Natural killer cell (primary cell): ENCODE results near the gene DGKB. TPM values are rescaled to one million over a fixed set of nuclear protein-coding genes. Genes with fewer than 3 reads are reported as not detected.

Source experiments
- ATAC-seq, 3 donors: fragments of 150-1000 bp in 2 of 3; fragments of 200-7000 bp in 1 of 3; cut with Tn5 transposase; 1 replicate in 1 of 3; 2 replicates in 2 of 3; pipeline ENCODE4 v1.10.0; 2021; ENCODE audit warnings: mild to moderate bottlenecking in 2 of 3, moderate library complexity in 2 of 3
- DNase-seq, 2 donors: peaks; one replicate each; pipeline versions ENCODE4 v3.0.0 to v3.0.0-alpha.2; 2013 to 2021; ENCODE audit warnings: mixed read lengths in 1 of 2
- H3K27ac ChIP-seq: one replicate; pipeline ENCODE4 v1.5.1; 2013; ENCODE audit warnings: mild to moderate bottlenecking, low read length
- H3K27me3 ChIP-seq: one replicate; pipeline ENCODE4 v1.6.1; 2013; ENCODE audit warnings: low read length; ENCODE audit not compliant: control insufficient read depth, insufficient read depth
- H3K36me3 ChIP-seq: one replicate; pipeline ENCODE4 v1.6.1; 2013; ENCODE audit warnings: low read length; ENCODE audit not compliant: control insufficient read depth, insufficient read depth
- H3K4me1 ChIP-seq: one replicate; pipeline ENCODE4 v1.6.1; 2013; ENCODE audit warnings: low read length; ENCODE audit not compliant: control insufficient read depth, insufficient read depth
- H3K4me3 ChIP-seq: one replicate; pipeline ENCODE4 v1.5.1; 2013; ENCODE audit warnings: low read length
- H3K9me3 ChIP-seq: one replicate; pipeline ENCODE4 v1.6.1; 2013; ENCODE audit warnings: low read length; ENCODE audit not compliant: control insufficient read depth, insufficient read depth
- H3K27ac Mint-ChIP-seq, 2 donors: one replicate each; pipeline ENCODE4 v1.8.0; 2022; ENCODE audit warnings: mild to moderate bottlenecking in 2 of 2, mixed read lengths in 2 of 2, moderate library complexity in 1 of 2
- H3K27me3 Mint-ChIP-seq, 2 donors: one replicate each; pipeline ENCODE4 v1.8.0; 2022; ENCODE audit warnings: low read depth in 2 of 2, mixed read lengths in 2 of 2
- H3K36me3 Mint-ChIP-seq: one replicate; pipeline ENCODE4 v1.8.0; 2022; ENCODE audit warnings: mixed read lengths
- H3K4me1 Mint-ChIP-seq, 2 donors: one replicate each; pipeline ENCODE4 v1.8.0; 2022; ENCODE audit warnings: mixed read lengths in 2 of 2
- H3K4me3 Mint-ChIP-seq: one replicate; pipeline ENCODE4 v1.8.0; 2022; ENCODE audit warnings: mild to moderate bottlenecking, moderate library complexity, mixed read lengths
- H3K9me3 Mint-ChIP-seq, 2 donors: one replicate each; pipeline ENCODE4 v1.8.0; 2022; ENCODE audit warnings: mixed read lengths in 2 of 2
- WGBS: methylation state at CpG from one replicate; pipeline ENCODE4 v1.1.7; 2013; ENCODE audit warnings: missing lambda C conversion rate; ENCODE audit not compliant: insufficient coverage; 5-methylcytosine and 5-hydroxymethylcytosine counted together
- intact Hi-C: fragments of 100-400 bp; cut with micrococcal nuclease; formaldehyde crosslinking; loops from one replicate; pipeline ENCODE4 v1.14.2; 2022
- total RNA-seq, 4 donors: library from RNA; stranded (reverse); fragments of 120-200 nt in 1 of 4; gene quantifications; one replicate each; pipeline versions ENCODE4 v1.2.3 to v1.2.4, GENCODE V29; 2013 to 2022
- TF ChIP-seq, protein P1 (sequence below): fragments of 200-600 bp; IDR thresholded peaks from one replicate; pipeline ENCODE4 v1.8.0; 2022; ENCODE audit warnings: antibody characterized with exemption

DGKB gene
- total RNA-seq, 3 donors from 2014 or later (not counting 1 experiment from before 2014, with no cell fraction given) = not detected

DNA sequence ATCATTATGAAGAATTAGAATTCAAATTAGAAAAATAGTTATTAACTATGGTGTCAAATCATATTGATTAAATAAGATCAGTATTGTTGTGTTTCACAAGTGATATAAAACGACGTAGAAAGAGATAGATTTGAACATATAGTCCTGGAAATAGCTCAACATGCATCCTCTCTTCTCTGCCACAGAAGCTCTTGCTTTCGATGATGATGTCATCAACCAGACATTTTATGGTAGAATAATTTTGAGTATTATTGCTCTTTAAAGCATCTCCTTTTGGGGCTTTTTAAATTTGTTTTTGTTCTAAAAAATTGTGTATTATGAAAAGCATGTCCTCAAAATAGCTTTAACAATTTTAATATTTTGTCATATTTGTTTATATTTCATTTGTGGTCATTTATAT is 95.0 kb downstream of the DGKB start:
- no peaks in the 10 kb centered on the region for H3K36me3 ChIP-seq
- H3K9me3 Mint-ChIP-seq = peaks cover 7 to 10% of the 10 kb centered on the region in 2 donors
- no peaks in the 10 kb centered on the region for H3K4me1 Mint-ChIP-seq
- no peaks in the 10 kb centered on the region for H3K27me3 ChIP-seq
- 92% methylated on average over 2 of the region's 3 CpGs for WGBS
- no peaks in the 10 kb centered on the region for H3K36me3 Mint-ChIP-seq
- H3K4me1 ChIP-seq = no peaks in the 10 kb centered on the region
- H3K27ac ChIP-seq = no peak overlapping the region
- TF ChIP-seq, protein P1, sequence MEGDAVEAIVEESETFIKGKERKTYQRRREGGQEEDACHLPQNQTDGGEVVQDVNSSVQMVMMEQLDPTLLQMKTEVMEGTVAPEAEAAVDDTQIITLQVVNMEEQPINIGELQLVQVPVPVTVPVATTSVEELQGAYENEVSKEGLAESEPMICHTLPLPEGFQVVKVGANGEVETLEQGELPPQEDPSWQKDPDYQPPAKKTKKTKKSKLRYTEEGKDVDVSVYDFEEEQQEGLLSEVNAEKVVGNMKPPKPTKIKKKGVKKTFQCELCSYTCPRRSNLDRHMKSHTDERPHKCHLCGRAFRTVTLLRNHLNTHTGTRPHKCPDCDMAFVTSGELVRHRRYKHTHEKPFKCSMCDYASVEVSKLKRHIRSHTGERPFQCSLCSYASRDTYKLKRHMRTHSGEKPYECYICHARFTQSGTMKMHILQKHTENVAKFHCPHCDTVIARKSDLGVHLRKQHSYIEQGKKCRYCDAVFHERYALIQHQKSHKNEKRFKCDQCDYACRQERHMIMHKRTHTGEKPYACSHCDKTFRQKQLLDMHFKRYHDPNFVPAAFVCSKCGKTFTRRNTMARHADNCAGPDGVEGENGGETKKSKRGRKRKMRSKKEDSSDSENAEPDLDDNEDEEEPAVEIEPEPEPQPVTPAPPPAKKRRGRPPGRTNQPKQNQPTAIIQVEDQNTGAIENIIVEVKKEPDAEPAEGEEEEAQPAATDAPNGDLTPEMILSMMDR = no peak
- no peaks in the 10 kb centered on the region for H3K27me3 Mint-ChIP-seq
- DNase-seq = no peak
- no peak overlapping the region for H3K27ac Mint-ChIP-seq
- intact Hi-C loops = no loop called here
- H3K9me3 ChIP-seq = no peaks in the 10 kb centered on the region
- no peak overlapping the region for H3K4me3 ChIP-seq
- H3K4me3 Mint-ChIP-seq = no peak overlapping the region
- no peak for ATAC-seq

GRCh38 chr7:14806891-14807290 is 95.7 kb downstream of the DGKB start:
- no peak overlapping the region for H3K27ac Mint-ChIP-seq
- H3K27me3 ChIP-seq = no peaks in the 10 kb centered on the region
- no CpG with 5 or more reads among the region's 1 CpG for WGBS
- TF ChIP-seq, protein P1 = no peak
- H3K36me3 ChIP-seq = no peaks in the 10 kb centered on the region
- no peaks in the 10 kb centered on the region for H3K9me3 ChIP-seq
- no peak for ATAC-seq
- no peaks in the 10 kb centered on the region for H3K27me3 Mint-ChIP-seq
- H3K4me3 ChIP-seq = no peak overlapping the region
- no peaks in the 10 kb centered on the region for H3K4me1 Mint-ChIP-seq
- no peak overlapping the region for H3K4me3 Mint-ChIP-seq
- no peak for DNase-seq
- no peaks in the 10 kb centered on the region for H3K36me3 Mint-ChIP-seq
- H3K9me3 Mint-ChIP-seq = peaks cover 7 to 10% of the 10 kb centered on the region in 2 donors
- no peak overlapping the region for H3K27ac ChIP-seq
- H3K4me1 ChIP-seq = no peaks in the 10 kb centered on the region
- intact Hi-C loops = no loop called here

GRCh38 chr7:14805105-14805719 is 97.3 kb downstream of the DGKB start:
- ATAC-seq (no peak), DNase-seq (no peak)
- intact Hi-C loops = no loop called here
- no peaks in the 10 kb centered on the region for H3K27me3 ChIP-seq
- no peak overlapping the region for H3K27ac ChIP-seq
- no peaks in the 10 kb centered on the region for H3K36me3 Mint-ChIP-seq
- H3K4me1 ChIP-seq = no peaks in the 10 kb centered on the region
- TF ChIP-seq, protein P1 = no peak
- H3K4me3 ChIP-seq = no peak overlapping the region
- H3K9me3 Mint-ChIP-seq = peaks cover 8 to 15% of the 10 kb centered on the region in 2 donors
- no peaks in the 10 kb centered on the region for H3K36me3 ChIP-seq
- 90% methylated on average over 1 of the region's 2 CpGs for WGBS
- no peaks in the 10 kb centered on the region for H3K4me1 Mint-ChIP-seq
- peaks cover 2% of the 10 kb centered on the region for H3K9me3 ChIP-seq
- H3K4me3 Mint-ChIP-seq = no peak overlapping the region
- no peak overlapping the region for H3K27ac Mint-ChIP-seq
- no peaks in the 10 kb centered on the region for H3K27me3 Mint-ChIP-seq

DNA sequence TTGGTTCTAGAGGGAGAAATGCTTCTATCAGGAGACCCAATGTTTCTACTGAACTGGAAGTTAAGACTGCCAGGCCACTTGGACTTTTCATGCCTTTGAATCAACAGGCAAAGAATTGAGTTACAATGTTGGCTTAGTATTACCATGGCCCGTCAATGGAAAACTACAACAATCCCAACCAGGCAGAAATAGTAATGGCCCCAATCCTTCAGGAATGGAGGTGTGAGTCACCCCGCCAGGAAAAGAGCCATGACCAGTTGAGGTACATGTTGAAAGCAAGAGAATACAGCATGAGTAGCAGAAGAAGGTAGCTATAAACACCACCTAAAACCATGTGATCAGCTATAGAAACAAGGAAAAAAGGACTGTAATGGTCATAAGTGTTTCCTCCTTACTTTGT is 101.9 kb downstream of the DGKB start:
- Histone ChIP-seq H3K4me1 (no peaks in the 10 kb centered on the region), H3K27me3 (no peaks in the 10 kb centered on the region), H3K27ac (no peak overlapping the region), H3K4me3 (no peak overlapping the region), H3K36me3 (no peaks in the 10 kb centered on the region), H3K9me3 (peaks cover 4% of the 10 kb centered on the region)
- DNase-seq = no peak
- Mint-ChIP-seq H3K9me3 (peaks cover 9 to 17% of the 10 kb centered on the region in 2 donors), H3K4me1 (no peaks in the 10 kb centered on the region), H3K4me3 (no peak overlapping the region), H3K27ac (no peak overlapping the region), H3K36me3 (no peaks in the 10 kb centered on the region), H3K27me3 (no peaks in the 10 kb centered on the region)
- intact Hi-C loops = no loop called here
- no peak for ATAC-seq
- TF ChIP-seq, protein P1 = no peak
- 79% methylated on average over 2 of the region's 2 CpGs for WGBS
